Sigmoid colon (tissue), 7 donors: Measurements from ENCODE around the gene LPIN1. TPM values are rescaled to one million over a fixed set of nuclear protein-coding genes. Genes with fewer than 3 reads are reported as not detected.
"Not testable (repeated sequence)": the region's sequence is repeated elsewhere in the genome, so short reads cannot be mapped to it uniquely, and the experiment has no call there.

Source experiments
- DNase-seq: peaks from one replicate; pipeline ENCODE4 v3.0.0-alpha.2; 2019
- H3K27ac ChIP-seq, 4 donors: fragments of 200-600 bp; sonication (generic); one replicate each; pipeline ENCODE4 v1.5.1; 2016 to 2019; ENCODE audit warnings: mild to moderate bottlenecking in 1 of 4
- H3K27me3 ChIP-seq, 3 donors: fragments of 200-600 bp; sonication (generic); one replicate each; pipeline ENCODE4 v1.5.1; 2019; ENCODE audit warnings: mild to moderate bottlenecking in 1 of 3
- H3K36me3 ChIP-seq, 4 donors: fragments of 200-600 bp; sonication (generic); one replicate each; pipeline ENCODE4 v1.5.1; 2016 to 2019
- H3K4me1 ChIP-seq, 4 donors: fragments of 200-600 bp; sonication (generic); one replicate each; pipeline ENCODE4 v1.5.1; 2017 to 2019
- H3K4me3 ChIP-seq, 4 donors: fragments of 200-600 bp; sonication (generic); one replicate each; pipeline ENCODE4 v1.5.1; 2017 to 2019; ENCODE audit warnings: mild to moderate bottlenecking in 2 of 4, moderate library complexity in 1 of 4
- H3K9me3 ChIP-seq, 4 donors: fragments of 200-600 bp in 3 of 4; sonication (generic) in 3 of 4; one replicate each; pipeline versions ENCODE4 v1.5.1 to v1.6.1; 2013 to 2019
- EP300 ChIP-seq, 4 donors: sonication (generic); formaldehyde crosslinking; IDR thresholded peaks; one replicate each; pipeline ENCODE4 v1.6.1; 2017; ENCODE audit warnings: antibody characterized with exemption in 4 of 4
- POLR2A ChIP-seq, 2 donors: fragments of 450-650 bp; IDR thresholded peaks; one replicate each; pipeline ENCODE4 v1.6.1; 2016; ENCODE audit warnings: antibody characterized with exemption in 2 of 2, mild to moderate bottlenecking in 2 of 2, moderate library complexity in 2 of 2
- POLR2AphosphoS5 ChIP-seq, 4 donors: sonication (generic); formaldehyde crosslinking; IDR thresholded peaks; one replicate each; pipeline ENCODE4 v1.6.1; 2017; ENCODE audit warnings: antibody characterized with exemption in 4 of 4
- WGBS, 2 donors: extraction: QIAGEN DNeasy Blood & Tissue Kit; methylation state at CpG; one replicate each; pipeline ENCODE4 v1.1.7; 2013; 5-methylcytosine and 5-hydroxymethylcytosine counted together
- intact Hi-C: fragments of 100-400 bp; cut with DNase I; formaldehyde crosslinking; loops from one replicate; pipeline ENCODE4 v1.15.1; 2023
- polyA plus RNA-seq, 3 donors: library from polyadenylated mRNA; stranded (reverse); fragments of 200-250 nt; gene quantifications; one replicate each; pipeline ENCODE4 v1.2.3, GENCODE V29; 2013
- total RNA-seq, 4 donors: library from RNA; depleted of rRNA; stranded (reverse); fragments of >200 nt; gene quantifications; one replicate each; pipeline ENCODE4 v1.1.0, GENCODE V29; 2016
- TF ChIP-seq, protein P1 (sequence below), 4 experiments: fragments of 450-650 bp in 3 of 4; fragments of 200-600 bp in 1 of 4; IDR thresholded peaks; one replicate each; pipeline ENCODE4 v1.5.1; 2016 to 2019; ENCODE audit warnings: antibody characterized with exemption in 4 of 4, mild to moderate bottlenecking in 3 of 4, moderate library complexity in 2 of 4
- donor health status: healthy with polysubstance abuse.
- donor health status: Bipolar disorder and iron deficiency.
- donor health status: healthy.

LPIN1 gene
- total and polyA plus RNA-seq, 7 donors = 4.2 to 37.4 (median 28.2) TPM

DNA sequence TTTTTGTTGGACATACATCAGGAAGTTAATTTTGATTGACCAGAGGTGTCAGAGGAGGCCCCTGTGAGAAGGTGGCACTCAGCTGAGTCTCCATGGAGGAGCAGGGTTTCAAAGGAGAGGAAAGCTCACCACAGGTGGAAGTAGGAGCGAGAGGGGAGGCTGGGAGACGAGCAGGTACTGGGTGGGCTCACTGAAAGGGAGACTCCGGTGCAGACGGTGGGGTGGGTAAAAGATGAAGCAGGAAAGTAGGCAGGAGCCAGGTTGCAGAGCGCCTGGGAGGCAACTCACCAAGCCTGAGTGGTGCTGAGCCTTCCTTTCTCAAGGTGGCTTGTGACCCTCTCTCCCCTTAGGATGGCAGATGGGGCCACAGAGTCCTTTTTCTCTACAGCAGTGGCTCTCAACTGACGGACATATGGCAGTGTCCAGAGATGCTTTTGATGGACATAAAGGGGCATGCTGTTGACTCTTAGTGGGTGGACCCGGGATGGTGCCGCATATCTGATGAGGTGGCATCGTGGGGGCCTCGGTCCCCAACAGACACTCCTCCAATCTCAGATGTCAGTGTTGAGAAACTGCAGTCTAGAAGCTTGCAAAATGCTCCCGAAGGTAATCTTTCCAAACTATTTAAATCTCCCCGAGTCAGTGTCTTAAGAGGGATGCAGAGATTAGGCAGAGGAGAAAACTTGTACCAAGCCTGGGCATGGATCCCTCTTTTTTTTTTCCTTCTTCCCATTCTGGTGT, 64.0 kb downstream of the LPIN1 start:
- peaks cover 0 to 4% (median 0%) of the 10 kb centered on the region in 4 donors for H3K4me1 ChIP-seq
- no peaks in the 10 kb centered on the region for H3K9me3 ChIP-seq
- H3K36me3 ChIP-seq = peaks cover 7 to 55% (median 24%) of the 10 kb centered on the region in 4 donors
- no peak for TF ChIP-seq POLR2A (IDR thresholded peaks at IDR 0.05)
- TF ChIP-seq POLR2AphosphoS5 (IDR thresholded peaks at IDR 0.05) = no peak
- TF ChIP-seq, protein P1, sequence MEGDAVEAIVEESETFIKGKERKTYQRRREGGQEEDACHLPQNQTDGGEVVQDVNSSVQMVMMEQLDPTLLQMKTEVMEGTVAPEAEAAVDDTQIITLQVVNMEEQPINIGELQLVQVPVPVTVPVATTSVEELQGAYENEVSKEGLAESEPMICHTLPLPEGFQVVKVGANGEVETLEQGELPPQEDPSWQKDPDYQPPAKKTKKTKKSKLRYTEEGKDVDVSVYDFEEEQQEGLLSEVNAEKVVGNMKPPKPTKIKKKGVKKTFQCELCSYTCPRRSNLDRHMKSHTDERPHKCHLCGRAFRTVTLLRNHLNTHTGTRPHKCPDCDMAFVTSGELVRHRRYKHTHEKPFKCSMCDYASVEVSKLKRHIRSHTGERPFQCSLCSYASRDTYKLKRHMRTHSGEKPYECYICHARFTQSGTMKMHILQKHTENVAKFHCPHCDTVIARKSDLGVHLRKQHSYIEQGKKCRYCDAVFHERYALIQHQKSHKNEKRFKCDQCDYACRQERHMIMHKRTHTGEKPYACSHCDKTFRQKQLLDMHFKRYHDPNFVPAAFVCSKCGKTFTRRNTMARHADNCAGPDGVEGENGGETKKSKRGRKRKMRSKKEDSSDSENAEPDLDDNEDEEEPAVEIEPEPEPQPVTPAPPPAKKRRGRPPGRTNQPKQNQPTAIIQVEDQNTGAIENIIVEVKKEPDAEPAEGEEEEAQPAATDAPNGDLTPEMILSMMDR (IDR thresholded peaks at IDR 0.05) = no peak
- TF ChIP-seq EP300 (IDR thresholded peaks at IDR 0.05) = no peak
- no peaks in the 10 kb centered on the region for H3K27me3 ChIP-seq
- intact Hi-C loops = no loop called here
- H3K4me3 ChIP-seq = no peak overlapping the region
- no peak for DNase-seq
- WGBS, 2 donors = 97% methylated on average over 12 of the region's 12 CpGs
- H3K27ac ChIP-seq = no peak overlapping the region

DNA sequence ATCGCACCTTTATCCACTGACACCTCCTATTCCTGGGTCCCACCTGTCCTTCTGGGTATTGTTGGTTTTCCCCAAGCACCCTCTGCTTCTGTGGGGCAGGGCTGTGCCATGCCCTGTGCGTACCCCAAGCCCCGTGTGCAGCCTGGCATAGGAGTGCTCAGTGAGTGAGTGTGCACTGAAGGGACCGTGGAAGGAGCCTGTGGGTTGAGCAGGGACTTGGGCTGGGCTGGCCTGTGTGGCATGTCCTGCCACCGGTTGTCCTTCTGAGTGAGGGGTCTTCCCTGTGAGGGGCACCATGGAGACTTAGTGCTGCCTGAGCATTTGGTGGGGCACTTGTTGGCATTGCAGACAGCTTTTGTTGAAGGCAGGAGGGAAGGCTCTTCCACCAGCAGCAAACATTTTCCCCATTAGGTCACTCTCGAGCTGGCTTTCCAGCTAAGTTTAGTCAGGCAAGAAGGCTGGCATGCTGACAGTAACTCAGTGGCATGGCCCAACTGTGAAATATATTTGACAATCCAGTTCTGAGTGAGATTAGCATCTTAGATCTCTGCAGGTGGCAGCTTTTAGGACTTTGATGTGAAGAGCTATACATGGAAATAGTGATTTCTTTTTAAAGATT, 64.7 kb downstream of the LPIN1 start:
- no peak overlapping the region for H3K27ac ChIP-seq
- 95 to 96% methylated on average over 6 of the region's 6 CpGs for WGBS, 2 donors
- peaks cover 0 to 4% (median 0%) of the 10 kb centered on the region in 4 donors for H3K4me1 ChIP-seq
- DNase-seq = no peak
- no peaks in the 10 kb centered on the region for H3K27me3 ChIP-seq
- H3K4me3 ChIP-seq = no peak overlapping the region
- intact Hi-C loops = no loop called here
- TF ChIP-seq POLR2A (IDR thresholded peaks at IDR 0.05) (no peak), POLR2AphosphoS5 (IDR thresholded peaks at IDR 0.05) (no peak), EP300 (IDR thresholded peaks at IDR 0.05) (no peak)
- TF ChIP-seq, protein P1 (IDR thresholded peaks at IDR 0.05) = no peak
- no peaks in the 10 kb centered on the region for H3K9me3 ChIP-seq
- H3K36me3 ChIP-seq = peaks cover under 1 to 55% (median 22%) of the 10 kb centered on the region in 4 donors

- 97% methylated on average over 25 of the region's 25 CpGs for whole genome bisulfite sequencing, 2 donors
- H3K36me3 ChIP-seq = peaks cover 0 to 54% (median 22%) of the 10 kb centered on the region in 4 donors
- no peaks in the 10 kb centered on the region for H3K27me3 ChIP-seq
- H3K27ac ChIP-seq = no peak overlapping the region
- intact Hi-C loops = no loop called here
- no peak for DNase-seq
- no peaks in the 10 kb centered on the region for H3K9me3 ChIP-seq
- H3K4me1 ChIP-seq = peaks cover 0 to 4% (median 0%) of the 10 kb centered on the region in 4 donors
- TF ChIP-seq, protein P1 (IDR thresholded peaks at IDR 0.05) = no peak
- no peak for TF ChIP-seq POLR2AphosphoS5 (IDR thresholded peaks at IDR 0.05)
- no peak for TF ChIP-seq POLR2A (IDR thresholded peaks at IDR 0.05)
- no peak for TF ChIP-seq EP300 (IDR thresholded peaks at IDR 0.05)
- H3K4me3 ChIP-seq = no peak overlapping the region
These were observed 66.2 kb downstream of the LPIN1 start for GRCh38 chr2:11812466-11813248.

- WGBS, 2 donors = 96% methylated on average over 10 of the region's 10 CpGs
- DNase-seq, H3K4me1 ChIP-seq, intact Hi-C loops, H3K4me3 ChIP-seq, H3K27me3 ChIP-seq, H3K27ac ChIP-seq, H3K9me3 ChIP-seq: not testable (repeated sequence)
- H3K36me3 ChIP-seq = peaks cover 0 to 47% (median 19%) of the 10 kb centered on the region in 4 donors
These were observed 66.9 kb downstream of the LPIN1 start for GRCh38 chr2:11813345-11813744.

DNA sequence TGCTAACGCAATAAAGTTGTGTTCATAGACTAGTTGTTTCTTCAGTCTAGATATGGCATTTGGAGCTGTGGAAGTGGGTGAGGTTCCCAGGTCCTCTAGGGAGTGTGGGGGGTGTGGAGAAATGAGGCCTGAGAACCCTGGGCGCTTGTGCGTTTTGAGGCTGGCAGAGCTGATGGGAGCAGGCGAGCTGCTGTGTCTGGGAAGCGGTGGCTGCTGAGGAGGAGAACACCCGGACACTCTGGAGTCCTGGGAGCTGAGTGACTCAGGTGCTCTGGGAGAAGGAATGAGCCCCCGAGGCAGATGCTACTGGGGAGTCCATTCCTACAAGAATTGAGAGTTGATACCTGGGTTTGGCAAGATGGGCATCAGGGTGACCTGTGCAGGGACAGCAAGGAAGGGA, 67.5 kb downstream of the LPIN1 start:
- TF ChIP-seq EP300 (IDR thresholded peaks at IDR 0.05) (no peak), POLR2AphosphoS5 (IDR thresholded peaks at IDR 0.05) (no peak), POLR2A (IDR thresholded peaks at IDR 0.05) (no peak)
- TF ChIP-seq, protein P1 (IDR thresholded peaks at IDR 0.05) = no peak
- peaks cover 0 to 4% (median 0%) of the 10 kb centered on the region in 4 donors for H3K4me1 ChIP-seq
- H3K36me3 ChIP-seq = peaks cover 0 to 49% (median 18%) of the 10 kb centered on the region in 4 donors
- no peak overlapping the region for H3K27ac ChIP-seq
- intact Hi-C loops = no loop called here
- no peak for DNase-seq
- H3K9me3 ChIP-seq = no peaks in the 10 kb centered on the region
- no peaks in the 10 kb centered on the region for H3K27me3 ChIP-seq
- WGBS, 2 donors = 95 to 96% methylated on average over 7 of the region's 7 CpGs
- no peak overlapping the region for H3K4me3 ChIP-seq
